CD4-positive, CD25-positive, alpha-beta regulatory T cell (primary cell): ENCODE results near the gene NIP7. TPM values are rescaled to one million over a fixed set of nuclear protein-coding genes. Genes with fewer than 3 reads are reported as not detected.

ENCODE experiments used
- ATAC-seq, 2 donors: fragments of 150-1000 bp; cut with Tn5 transposase; one replicate each; pipeline ENCODE4 v1.10.0; 2021; ENCODE audit warnings: low read depth in 2 of 2, moderate number of reproducible peaks in 2 of 2, moderate library complexity in 1 of 2
- DNase-seq, 3 donors: peaks; one replicate each; pipeline versions ENCODE4 v3.0.0 to v3.0.0-alpha.2; 2012 to 2022; ENCODE audit warnings: mixed read lengths in 1 of 3
- H3K27ac ChIP-seq: one replicate; pipeline ENCODE4 v1.7.0; 2013; ENCODE audit warnings: mild to moderate bottlenecking, low read length; ENCODE audit not compliant: insufficient read depth, poor library complexity, severe bottlenecking
- H3K27me3 ChIP-seq: one replicate; pipeline ENCODE4 v1.7.0; 2013; ENCODE audit warnings: low read length; ENCODE audit not compliant: control insufficient read depth, insufficient read depth
- H3K36me3 ChIP-seq: one replicate; pipeline ENCODE4 v1.7.0; 2013; ENCODE audit warnings: mild to moderate bottlenecking, low read length, moderate library complexity; ENCODE audit not compliant: control insufficient read depth, insufficient read depth
- H3K4me1 ChIP-seq: 2 replicates; pipeline ENCODE4 v1.7.0; 2013; ENCODE audit warnings: mild to moderate bottlenecking, low read length; ENCODE audit not compliant: insufficient read depth, control insufficient read depth, poor library complexity, severe bottlenecking
- H3K4me3 ChIP-seq: one replicate; pipeline ENCODE4 v1.7.0; 2013; ENCODE audit warnings: low read depth, mild to moderate bottlenecking, low read length, moderate library complexity
- H3K9me3 ChIP-seq, 2 experiments: 1 replicate in 1 of 2; 2 replicates in 1 of 2; pipeline ENCODE4 v1.7.0; 2013; ENCODE audit warnings: low read length in 2 of 2, mild to moderate bottlenecking in 1 of 2, moderate library complexity in 1 of 2; ENCODE audit not compliant: control insufficient read depth in 2 of 2
- H3K27ac Mint-ChIP-seq, 3 donors: one replicate each; pipeline ENCODE4 v1.8.0; 2020 to 2022; ENCODE audit warnings: mild to moderate bottlenecking in 3 of 3, mixed read lengths in 3 of 3, moderate library complexity in 2 of 3
- H3K27me3 Mint-ChIP-seq: one replicate; pipeline ENCODE4 v1.8.0; 2022; ENCODE audit warnings: mild to moderate bottlenecking, mixed read lengths
- H3K36me3 Mint-ChIP-seq: one replicate; pipeline ENCODE4 v1.8.0; 2020; ENCODE audit warnings: mixed read lengths
- H3K4me1 Mint-ChIP-seq, 4 donors: one replicate each; pipeline ENCODE4 v1.8.0; 2020 to 2022; ENCODE audit warnings: mixed read lengths in 4 of 4, mild to moderate bottlenecking in 1 of 4
- H3K4me3 Mint-ChIP-seq, 4 donors: one replicate each; pipeline ENCODE4 v1.8.0; 2020 to 2022; ENCODE audit warnings: mild to moderate bottlenecking in 4 of 4, mixed read lengths in 4 of 4, moderate library complexity in 3 of 4
- H3K9me3 Mint-ChIP-seq, 7 donors: one replicate each; pipeline ENCODE4 v1.8.0; 2020 to 2022; ENCODE audit warnings: mixed read lengths in 7 of 7, mild to moderate bottlenecking in 3 of 7, moderate library complexity in 2 of 7
- polyA plus RNA-seq, 4 donors: library from polyadenylated mRNA; unstranded; fragments of 300-500 nt; fragmentation: Illumina TruSeq; gene quantifications; one replicate each; pipeline ENCODE4 v1.2.3, GENCODE V29; 2021
- total RNA-seq: library from RNA; stranded (reverse); gene quantifications from one replicate; pipeline ENCODE4 v1.2.3, GENCODE V29; 2022

Gene NIP7
- total and polyA plus RNA-seq, 5 donors from 2014 or later = 22.2 to 31.4 (median 24.3) TPM

GRCh38 chr16:69311533-69312387, 27.8 kb upstream of the NIP7 start:
- DNase-seq = peak in 2 of 3 donors; percentile 21 to 61

GRCh38 chr16:69313469-69313868, 26.1 kb upstream of the NIP7 start:
- Histone ChIP-seq H3K9me3 (no peaks in the 10 kb centered on the region), H3K36me3 (peaks cover 42% of the 10 kb centered on the region), H3K27ac (no peak overlapping the region), H3K27me3 (no peaks in the 10 kb centered on the region), H3K4me1 (peaks cover 23% of the 10 kb centered on the region), H3K4me3 (no peak overlapping the region)
- peak overlapping the region in 2 of 3 donors; percentile 63 to 74 for H3K27ac Mint-ChIP-seq
- no peaks in the 10 kb centered on the region for H3K27me3 Mint-ChIP-seq
- peaks cover 5 to 40% (median 22%) of the 10 kb centered on the region in 4 donors for H3K4me1 Mint-ChIP-seq
- peak overlapping the region; percentile 61 to 90 (median 86) for H3K4me3 Mint-ChIP-seq
- H3K9me3 Mint-ChIP-seq = peaks cover 0 to 2% (median 0%) of the 10 kb centered on the region in 7 donors
- DNase-seq (no peak), ATAC-seq (no peak)
- H3K36me3 Mint-ChIP-seq = peaks cover 9% of the 10 kb centered on the region

More at GRCh38 chr16:69311533-69312387, 27.8 kb upstream of the NIP7 start:
- Mint-ChIP-seq H3K27ac (peak overlapping the region; percentile 74 to 95 (median 94)), H3K9me3 (peaks cover 0 to 2% (median 0%) of the 10 kb centered on the region in 7 donors), H3K27me3 (no peaks in the 10 kb centered on the region), H3K4me1 (peaks cover 8 to 40% (median 22%) of the 10 kb centered on the region in 4 donors), H3K4me3 (peak overlapping the region; percentile 90 to 99 (median 98)), H3K36me3 (peaks cover 9% of the 10 kb centered on the region)
- peaks cover 23% of the 10 kb centered on the region for H3K4me1 ChIP-seq
- no peaks in the 10 kb centered on the region for H3K9me3 ChIP-seq
- peak; percentile 15 to 27 for ATAC-seq
- H3K27ac ChIP-seq = peak overlapping the region; percentile 75
- H3K36me3 ChIP-seq = peaks cover 28% of the 10 kb centered on the region
- peak overlapping the region; percentile 83 for H3K4me3 ChIP-seq
- H3K27me3 ChIP-seq = no peaks in the 10 kb centered on the region

DNA sequence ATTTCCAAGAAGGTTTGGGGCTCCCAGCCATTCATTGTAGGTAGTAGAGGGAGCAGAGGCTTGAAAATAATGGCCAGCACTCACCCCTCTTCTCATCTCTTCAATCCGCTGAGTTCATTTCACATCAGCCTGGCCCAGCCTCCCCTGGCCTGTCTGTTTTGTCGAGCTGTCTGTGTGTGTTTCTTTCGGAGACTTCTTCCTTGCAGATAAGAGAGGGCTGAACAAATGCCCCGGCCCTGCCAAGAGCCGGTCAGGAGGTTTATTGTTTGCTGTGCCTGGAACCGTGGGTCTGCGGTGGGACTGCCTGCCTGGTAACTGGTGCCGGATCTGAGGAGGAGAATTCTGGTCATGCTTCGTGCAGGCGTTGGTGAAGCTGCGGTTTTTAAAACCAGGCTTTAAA, 25.0 kb upstream of the NIP7 start:
- H3K9me3 ChIP-seq = no peaks in the 10 kb centered on the region
- H3K4me1 ChIP-seq = peaks cover 23% of the 10 kb centered on the region
- no peak overlapping the region for H3K4me3 ChIP-seq
- no peaks in the 10 kb centered on the region for H3K27me3 ChIP-seq
- Mint-ChIP-seq H3K4me1 (peaks cover 5 to 37% (median 22%) of the 10 kb centered on the region in 4 donors), H3K9me3 (peaks cover 0 to 2% (median 0%) of the 10 kb centered on the region in 7 donors), H3K36me3 (peaks cover 11% of the 10 kb centered on the region), H3K27ac (peak overlapping the region in 1 of 3 donors; percentile 71), H3K27me3 (no peaks in the 10 kb centered on the region), H3K4me3 (peak overlapping the region in 1 of 4 donors; percentile 29)
- no peak for ATAC-seq
- H3K36me3 ChIP-seq = peaks cover 53% of the 10 kb centered on the region
- no peak for DNase-seq
- no peak overlapping the region for H3K27ac ChIP-seq

DNA sequence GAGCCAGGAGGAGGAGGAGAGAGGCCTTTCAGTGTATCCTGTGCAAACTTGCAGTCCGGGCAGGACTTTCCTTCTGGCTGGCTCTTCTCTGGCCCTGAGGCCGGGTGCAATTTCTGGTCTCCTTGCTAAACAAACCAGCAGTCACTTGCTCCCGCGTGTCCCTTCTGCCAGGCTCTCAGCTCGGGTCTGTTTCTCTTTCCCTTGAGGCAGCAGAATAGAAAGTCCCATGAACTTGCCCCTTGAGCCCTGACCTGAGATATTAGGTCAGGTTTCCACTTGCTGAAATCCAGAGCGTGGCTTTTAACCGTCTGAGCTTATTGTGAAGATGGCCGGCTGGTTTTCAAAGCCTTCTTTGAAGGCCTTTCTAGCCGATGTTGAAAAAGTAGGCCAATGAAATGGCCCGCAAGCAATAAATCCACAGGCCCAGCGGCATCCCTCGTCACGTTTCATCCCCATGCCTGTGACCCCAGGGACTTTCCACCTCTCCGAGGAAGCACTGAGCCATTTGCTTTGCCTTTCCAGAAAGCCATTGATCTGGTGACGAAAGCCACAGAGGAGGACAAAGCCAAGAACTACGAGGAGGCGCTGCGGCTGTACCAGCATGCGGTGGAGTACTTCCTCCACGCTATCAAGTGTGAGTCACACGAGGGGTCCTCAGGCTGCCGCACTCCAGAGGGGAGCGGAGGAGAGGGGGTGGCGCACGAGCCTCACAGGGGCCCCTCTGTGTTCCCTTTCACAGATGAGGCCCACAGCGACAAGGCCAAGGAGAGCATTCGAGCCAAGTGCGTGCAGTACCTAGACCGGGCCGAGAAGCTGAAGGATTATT, 23.9 kb upstream of the NIP7 start:
- Histone ChIP-seq H3K36me3 (peaks cover 64% of the 10 kb centered on the region), H3K9me3 (no peaks in the 10 kb centered on the region), H3K27ac (no peak overlapping the region), H3K4me1 (peaks cover 18% of the 10 kb centered on the region), H3K27me3 (no peaks in the 10 kb centered on the region), H3K4me3 (no peak overlapping the region)
- H3K36me3 Mint-ChIP-seq = peaks cover 15% of the 10 kb centered on the region
- no peak overlapping the region for H3K4me3 Mint-ChIP-seq
- H3K27me3 Mint-ChIP-seq = no peaks in the 10 kb centered on the region
- ATAC-seq (no peak), DNase-seq (no peak)
- peaks cover 0 to 2% (median 0%) of the 10 kb centered on the region in 7 donors for H3K9me3 Mint-ChIP-seq
- peaks cover 5 to 32% (median 19%) of the 10 kb centered on the region in 4 donors for H3K4me1 Mint-ChIP-seq
- no peak overlapping the region for H3K27ac Mint-ChIP-seq

DNA sequence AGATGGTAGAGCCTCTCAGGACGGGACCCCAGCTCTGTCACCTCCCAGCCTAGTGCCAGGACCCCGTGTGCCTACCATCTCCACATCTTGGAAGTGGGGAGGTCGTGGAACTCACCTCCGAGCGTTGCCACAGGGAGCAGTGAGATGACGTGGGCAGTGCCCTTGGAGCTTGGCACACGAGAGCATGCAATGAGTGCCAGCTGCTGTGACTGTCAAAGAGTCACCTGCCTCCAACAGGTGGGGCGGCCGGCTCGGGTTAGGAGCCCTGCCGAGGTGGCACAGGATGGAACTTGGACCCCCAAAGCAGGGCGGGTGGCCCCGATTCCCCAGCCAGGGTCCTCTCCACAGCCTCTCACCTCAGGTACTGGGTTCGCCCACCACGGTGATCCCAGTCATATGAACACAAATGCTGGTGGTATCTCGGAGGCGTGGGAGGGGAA, 23.0 kb upstream of the NIP7 start:
- Mint-ChIP-seq H3K27ac (no peak overlapping the region), H3K4me3 (no peak overlapping the region), H3K36me3 (peaks cover 22% of the 10 kb centered on the region), H3K27me3 (no peaks in the 10 kb centered on the region), H3K4me1 (peaks cover 5 to 32% (median 20%) of the 10 kb centered on the region in 4 donors), H3K9me3 (peaks cover 0 to 2% (median 0%) of the 10 kb centered on the region in 7 donors)
- Histone ChIP-seq H3K4me3 (no peak overlapping the region), H3K4me1 (peaks cover 17% of the 10 kb centered on the region), H3K27ac (no peak overlapping the region), H3K36me3 (peaks cover 74% of the 10 kb centered on the region), H3K9me3 (no peaks in the 10 kb centered on the region), H3K27me3 (no peaks in the 10 kb centered on the region)
- DNase-seq (no peak), ATAC-seq (no peak)

GRCh38 chr16:69318177-69318910, 21.2 kb upstream of the NIP7 start:
- ATAC-seq (no peak), DNase-seq (no peak)
- no peak overlapping the region for H3K4me3 Mint-ChIP-seq
- peaks cover 31% of the 10 kb centered on the region for H3K36me3 Mint-ChIP-seq
- no peak overlapping the region for H3K4me3 ChIP-seq
- no peak overlapping the region for H3K27ac Mint-ChIP-seq
- no peaks in the 10 kb centered on the region for H3K27me3 Mint-ChIP-seq
- H3K4me1 Mint-ChIP-seq = peaks cover 2 to 21% (median 10%) of the 10 kb centered on the region in 4 donors
- H3K4me1 ChIP-seq = no peaks in the 10 kb centered on the region
- no peaks in the 10 kb centered on the region for H3K27me3 ChIP-seq
- no peaks in the 10 kb centered on the region for H3K9me3 ChIP-seq
- H3K27ac ChIP-seq = no peak overlapping the region
- peaks cover 89% of the 10 kb centered on the region for H3K36me3 ChIP-seq
- no peaks in the 10 kb centered on the region for H3K9me3 Mint-ChIP-seq

GRCh38 chr16:69318911-69319289, 20.7 kb upstream of the NIP7 start:
- H3K36me3 Mint-ChIP-seq = peaks cover 31% of the 10 kb centered on the region
- H3K4me3 Mint-ChIP-seq = no peak overlapping the region
- Histone ChIP-seq H3K27ac (no peak overlapping the region), H3K36me3 (peaks cover 90% of the 10 kb centered on the region), H3K4me3 (no peak overlapping the region), H3K27me3 (no peaks in the 10 kb centered on the region), H3K9me3 (no peaks in the 10 kb centered on the region), H3K4me1 (peaks cover under 1% of the 10 kb centered on the region)
- no peaks in the 10 kb centered on the region for H3K27me3 Mint-ChIP-seq
- ATAC-seq = no peak
- DNase-seq = no peak
- no peaks in the 10 kb centered on the region for H3K9me3 Mint-ChIP-seq
- peak overlapping the region in 1 of 3 donors; percentile 25 for H3K27ac Mint-ChIP-seq
- peaks cover 0 to 15% (median 5%) of the 10 kb centered on the region in 4 donors for H3K4me1 Mint-ChIP-seq
